NCI-H1417 (cell line): ENCODE data around the gene RASA1.
A peak's percentile ranks its signal among the peaks of the same experiment; 100 is the strongest.
"Not testable (repeated sequence)": the region's sequence is repeated elsewhere in the genome, so short reads cannot be mapped to it uniquely, and the experiment has no call there.

ENCODE experiments used
- DNase-seq, 3 experiments: peaks; one replicate each; lab custom pipeline; 2025; lab: John Stamatoyannopoulos, UW

RASA1 gene

GRCh38 chr5:87267574-87268125 lies at the start of gene RASA1:
Gene RASA1, plus strand, starts transcription at chr5:87267883. Its CDS starts 569 bp downstream, at chr5:87268452.
- peak; percentile 92 to 96 (median 93) for DNase-seq

- DNase-seq, result no peak
Observed at GRCh38 chr5:87229780-87230179, 37.9 kb upstream of the RASA1 start.

GRCh38 chr5:87231037-87231808 lies 36.5 kb upstream of the RASA1 start:
- no peak for DNase-seq

GRCh38 chr5:87233143-87233542 lies 34.5 kb upstream of the RASA1 start:
- DNase-seq, result no peak

- DNase-seq, result no peak
Observed at GRCh38 chr5:87241555-87241954, 26.1 kb upstream of the RASA1 start.

- no peak for DNase-seq
Observed at GRCh38 chr5:87242242-87242641, 25.4 kb upstream of the RASA1 start.

- DNase-seq, result no peak
Observed at GRCh38 chr5:87243161-87243844, 24.4 kb upstream of the RASA1 start.

- DNase-seq, result no peak
Observed at GRCh38 chr5:87245451-87245850, 22.2 kb upstream of the RASA1 start.

GRCh38 chr5:87246061-87246460 lies 21.6 kb upstream of the RASA1 start:
- no peak for DNase-seq

- no peak for DNase-seq
Observed at GRCh38 chr5:87252283-87252605, 15.4 kb upstream of the RASA1 start.

GRCh38 chr5:87254035-87254434 lies 13.6 kb upstream of the RASA1 start:
- no peak for DNase-seq

- DNase-seq, result no peak
Observed at GRCh38 chr5:87258507-87258906, 9.2 kb upstream of the RASA1 start.

- DNase-seq, result no peak
Observed at GRCh38 chr5:87260604-87261192, 7.0 kb upstream of the RASA1 start.

GRCh38 chr5:87263498-87263897 lies 4.2 kb upstream of the RASA1 start:
- no peak for DNase-seq

- DNase-seq, result no peak
Observed at GRCh38 chr5:87266914-87267573, 639 bp upstream of the RASA1 start.

GRCh38 chr5:87268126-87268969 lies 665 bp downstream of the RASA1 start:
- peak; percentile 68 to 88 (median 85) for DNase-seq

- peak in 1 of 3 experiments; percentile 32 for DNase-seq
Observed at GRCh38 chr5:87268970-87269377, 1.3 kb downstream of the RASA1 start.

GRCh38 chr5:87270888-87271287 lies 3.2 kb downstream of the RASA1 start:
- not testable (repeated sequence) for DNase-seq

- DNase-seq, result no peak
Observed at GRCh38 chr5:87276655-87277054, 9.0 kb downstream of the RASA1 start.

- DNase-seq, result no peak
Observed at GRCh38 chr5:87277279-87277835, 9.7 kb downstream of the RASA1 start.

- DNase-seq, result no peak
Observed at GRCh38 chr5:87278590-87279100, 11.0 kb downstream of the RASA1 start.
